RWPE1 (cell line): ENCODE data around the gene FAM237B.
A peak's percentile ranks its signal among the peaks of the same experiment; 100 is the strongest.
"Not testable (repeated sequence)": the region's sequence is repeated elsewhere in the genome, so short reads cannot be mapped to it uniquely, and the experiment has no call there.

Source experiments
- CTCF ChIA-PET: fragments of 350-600 bp; sonication (Branson Sonifier 250); formaldehyde crosslinking; extraction: SDS; loops from one replicate; lab custom pipeline; 2021; lab: Yijun Ruan, JAX
- POLR2A ChIA-PET: fragments of 400-600 bp; formaldehyde crosslinking; extraction: SDS; loops from one replicate; lab custom pipeline; 2020; ENCODE audit warnings: antibody characterized with exemption; ENCODE audit not compliant: low non-redundant PET; lab: Yijun Ruan, JAX
- DNase-seq: peaks from one replicate; pipeline ENCODE4 v3.0.0; 2012; ENCODE audit warnings: low spot score
- H3K27ac ChIP-seq: fragments of 450-650 bp; 2 replicates; pipeline ENCODE4 v1.5.1; 2017
- CTCF ChIP-seq: fragments of 450-650 bp; conservative IDR thresholded peaks from 2 replicates; pipeline ENCODE4 v1.5.1; 2017; ENCODE audit warnings: low read depth, mild to moderate bottlenecking

FAM237B gene

GRCh38 chr7:90345595-90346335 is 24.7 kb upstream of the FAM237B start:
- CTCF ChIA-PET = interaction anchor here (0.6 to 0.9 kb wide), 2 partner anchors 48 to 143 kb away, joined by 3 to 4 read pairs; no protein-coding TSS in a partner anchor

GRCh38 chr7:90345016-90345415 is 23.9 kb upstream of the FAM237B start:
- POLR2A ChIA-PET = no interaction called here
- CTCF ChIA-PET = no interaction called here
- H3K27ac ChIP-seq = no peak overlapping the region
- no peak for DNase-seq
- TF ChIP-seq CTCF = no peak

More at GRCh38 chr7:90345595-90346335, 24.7 kb upstream of the FAM237B start:
- no peak for TF ChIP-seq CTCF
- H3K27ac ChIP-seq = no peak overlapping the region; the same call in 1 of the 2 replicates
- peak; percentile 8 for DNase-seq
- POLR2A ChIA-PET = interaction anchor here (0.9 kb wide), 1 partner anchor 58 kb away, joined by 3 read pairs; no protein-coding TSS in a partner anchor

GRCh38 chr7:90337106-90337505 is 16.0 kb upstream of the FAM237B start:
- ChIA-PET CTCF (interaction anchor here (0.7 kb wide), 1 partner anchor 80 kb away, joined by 3 read pairs; no protein-coding TSS in a partner anchor), POLR2A (no interaction called here)
- no peak overlapping the region for H3K27ac ChIP-seq
- no peak for DNase-seq
- TF ChIP-seq CTCF = no peak

GRCh38 chr7:90334926-90335325 is 13.8 kb upstream of the FAM237B start:
- CTCF ChIA-PET, DNase-seq: not testable (repeated sequence)

GRCh38 chr7:90334193-90334843 is 13.2 kb upstream of the FAM237B start:
- H3K27ac ChIP-seq = no peak overlapping the region
- no peak for DNase-seq
- CTCF ChIA-PET = interaction anchor here (0.6 kb wide), 1 partner anchor 111 kb away, joined by 3 read pairs; no protein-coding TSS in a partner anchor
- POLR2A ChIA-PET = no interaction called here
- no peak for TF ChIP-seq CTCF

More at GRCh38 chr7:90334926-90335325, 13.8 kb upstream of the FAM237B start:
- H3K27ac ChIP-seq, POLR2A ChIA-PET: not testable (repeated sequence)

- no peak for DNase-seq
- POLR2A ChIA-PET = no interaction called here
- TF ChIP-seq CTCF = no peak
- CTCF ChIA-PET = no interaction called here
- H3K27ac ChIP-seq = no peak overlapping the region
Measured at GRCh38 chr7:90326500-90326899, 5.4 kb upstream of the FAM237B start.
